Lower lobe of right lung (tissue), 2 donors: ENCODE results near the gene UCN. TPM values are rescaled to one million over a fixed set of nuclear protein-coding genes. Genes with fewer than 3 reads are reported as not detected.

Experiments
- ATAC-seq, 2 donors: fragments of 200-7000 bp; cut with Tn5 transposase; one replicate each; pipeline ENCODE4 v1.9.1; 2020 to 2022; ENCODE audit warnings: mild to moderate bottlenecking in 2 of 2, moderate library complexity in 2 of 2
- DNase-seq: peaks from one replicate; pipeline ENCODE4 v3.0.0-alpha.2; 2020
- H3K27ac ChIP-seq: fragments of 200-600 bp; one replicate; pipeline ENCODE4 v1.8.0; 2022
- H3K27me3 ChIP-seq: fragments of 200-600 bp; one replicate; pipeline ENCODE4 v1.8.0; 2022; ENCODE audit warnings: low read depth
- H3K36me3 ChIP-seq: fragments of 200-600 bp; one replicate; pipeline ENCODE4 v1.8.0; 2022; ENCODE audit warnings: mild to moderate bottlenecking
- H3K4me1 ChIP-seq: fragments of 200-600 bp; one replicate; pipeline ENCODE4 v1.8.0; 2022
- H3K4me3 ChIP-seq: fragments of 200-600 bp; one replicate; pipeline ENCODE4 v1.8.0; 2022; ENCODE audit warnings: mild to moderate bottlenecking
- H3K9me3 ChIP-seq: fragments of 200-600 bp; one replicate; pipeline ENCODE4 v1.8.0; 2022
- intact Hi-C: fragments of 100-400 bp; cut with DNase I; formaldehyde crosslinking; loops from one replicate; pipeline ENCODE4 v1.11.0; 2022
- total RNA-seq: library from RNA; stranded (reverse); fragmentation: NEBNext Ultra II Directional; extraction: Animal tissue kit (Norgen Biotek cat#: 25700); gene quantifications from one replicate; pipeline ENCODE4 v1.2.1, GENCODE V29; 2021
- TF ChIP-seq, protein P1 (sequence below): fragments of 200-600 bp; IDR thresholded peaks from one replicate; pipeline ENCODE4 v1.8.0; 2022; ENCODE audit warnings: antibody characterized with exemption, mild to moderate bottlenecking
- donor health status: DM: no; HTN: yes; CAD: no; lungs with severe emphysema.

The UCN gene
- total RNA-seq, 1 donor from 2014 or later: 4.0 TPM

DNA sequence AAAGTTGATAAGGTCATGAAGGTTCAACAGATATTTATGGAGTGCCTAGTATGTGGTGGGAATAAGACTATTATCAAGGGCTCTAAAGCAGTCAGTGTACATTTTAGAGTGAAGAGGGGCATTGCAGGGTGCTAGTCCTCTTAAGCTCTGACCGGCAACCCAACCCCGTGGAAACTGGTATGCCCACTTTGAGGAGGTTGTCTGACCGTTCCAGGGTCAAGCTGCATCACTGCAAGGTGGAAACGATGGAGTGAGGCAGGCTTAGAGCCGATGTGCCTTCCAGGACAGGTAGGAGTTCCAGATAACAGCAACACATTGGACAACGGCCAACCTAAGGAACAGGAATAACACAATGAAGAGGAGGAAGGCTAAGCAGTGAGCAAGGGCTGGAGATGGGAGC is 1.4 kb upstream of the UCN start:
- intact Hi-C loops: no loop called here
- Histone ChIP-seq H3K27ac (no peak overlapping the region), H3K4me3 (no peak overlapping the region), H3K9me3 (no peaks in the 10 kb centered on the region), H3K27me3 (peaks cover 41% of the 10 kb centered on the region), H3K36me3 (peaks cover 23% of the 10 kb centered on the region), H3K4me1 (peaks cover 14% of the 10 kb centered on the region)
- ATAC-seq (no peak), DNase-seq (no peak)
- TF ChIP-seq, protein P1, sequence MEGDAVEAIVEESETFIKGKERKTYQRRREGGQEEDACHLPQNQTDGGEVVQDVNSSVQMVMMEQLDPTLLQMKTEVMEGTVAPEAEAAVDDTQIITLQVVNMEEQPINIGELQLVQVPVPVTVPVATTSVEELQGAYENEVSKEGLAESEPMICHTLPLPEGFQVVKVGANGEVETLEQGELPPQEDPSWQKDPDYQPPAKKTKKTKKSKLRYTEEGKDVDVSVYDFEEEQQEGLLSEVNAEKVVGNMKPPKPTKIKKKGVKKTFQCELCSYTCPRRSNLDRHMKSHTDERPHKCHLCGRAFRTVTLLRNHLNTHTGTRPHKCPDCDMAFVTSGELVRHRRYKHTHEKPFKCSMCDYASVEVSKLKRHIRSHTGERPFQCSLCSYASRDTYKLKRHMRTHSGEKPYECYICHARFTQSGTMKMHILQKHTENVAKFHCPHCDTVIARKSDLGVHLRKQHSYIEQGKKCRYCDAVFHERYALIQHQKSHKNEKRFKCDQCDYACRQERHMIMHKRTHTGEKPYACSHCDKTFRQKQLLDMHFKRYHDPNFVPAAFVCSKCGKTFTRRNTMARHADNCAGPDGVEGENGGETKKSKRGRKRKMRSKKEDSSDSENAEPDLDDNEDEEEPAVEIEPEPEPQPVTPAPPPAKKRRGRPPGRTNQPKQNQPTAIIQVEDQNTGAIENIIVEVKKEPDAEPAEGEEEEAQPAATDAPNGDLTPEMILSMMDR: no peak

DNA sequence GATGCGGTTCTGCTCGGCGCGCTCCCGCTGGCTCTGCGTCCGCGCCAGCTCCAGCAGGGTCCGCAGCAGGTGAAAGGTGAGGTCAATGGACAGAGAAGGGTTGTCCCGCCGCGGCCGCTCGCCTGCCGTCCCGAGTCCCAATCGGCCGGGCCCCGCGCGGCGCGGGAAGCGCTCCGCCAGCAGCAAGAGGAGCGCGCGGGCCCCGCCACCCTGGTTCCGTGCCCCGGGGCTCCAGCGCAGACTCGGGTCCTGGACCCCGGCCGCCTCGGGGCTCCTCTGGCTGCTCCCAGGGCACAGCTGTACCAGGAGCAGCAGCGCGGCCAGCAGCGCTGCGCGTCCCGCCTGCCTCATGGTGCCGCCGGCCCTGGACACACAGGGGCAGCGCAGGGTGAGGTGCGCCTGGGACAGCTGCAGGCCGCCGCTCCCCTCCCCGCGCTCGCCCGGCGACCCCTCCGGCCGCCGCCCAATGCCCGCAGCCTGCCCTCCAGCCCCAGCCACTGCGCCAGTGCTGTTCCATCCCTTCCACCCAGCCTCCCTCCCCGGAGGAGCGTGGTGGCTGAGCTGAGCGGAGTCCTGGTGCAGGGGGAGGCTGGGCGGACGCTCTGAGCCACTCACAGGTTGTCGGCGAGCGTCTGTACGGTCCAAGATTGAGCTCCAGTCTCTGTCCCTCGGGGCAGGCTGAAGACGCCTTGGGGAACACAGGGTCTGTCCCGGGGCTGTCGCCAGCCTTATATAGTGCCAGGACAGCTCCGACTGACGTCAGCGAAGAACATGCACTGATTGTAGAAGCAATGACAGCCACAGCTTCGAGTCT is 493 bp downstream of the UCN start:
- no peak for DNase-seq
- no peak overlapping the region for H3K27ac ChIP-seq

DNA sequence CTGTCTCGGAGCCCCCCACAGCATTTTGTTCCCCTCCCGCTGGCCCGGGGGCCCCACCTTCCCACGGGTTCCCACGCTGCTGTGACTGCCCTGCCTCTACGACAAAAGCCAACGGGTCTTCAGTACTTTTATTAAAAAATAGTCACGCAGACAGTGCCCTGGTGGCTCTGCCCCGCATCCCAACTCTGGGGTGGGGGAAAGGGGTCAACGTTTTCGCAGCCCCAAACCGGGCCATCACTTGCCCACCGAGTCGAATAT is 1.0 kb downstream of the UCN start:
- Histone ChIP-seq H3K9me3 (no peaks in the 10 kb centered on the region), H3K27ac (no peak overlapping the region), H3K4me3 (no peak overlapping the region), H3K27me3 (peaks cover 42% of the 10 kb centered on the region), H3K36me3 (peaks cover 21% of the 10 kb centered on the region), H3K4me1 (peaks cover 19% of the 10 kb centered on the region)
- no peak for ATAC-seq
- TF ChIP-seq, protein P1: no peak
- no peak for DNase-seq
- intact Hi-C loops: no loop called here

More for the DNA sequence above, 493 bp downstream of the UCN start:
- intact Hi-C loops: no loop called here
- Histone ChIP-seq H3K9me3 (no peaks in the 10 kb centered on the region), H3K27me3 (peaks cover 42% of the 10 kb centered on the region), H3K4me3 (no peak overlapping the region), H3K36me3 (peaks cover 23% of the 10 kb centered on the region), H3K4me1 (peaks cover 19% of the 10 kb centered on the region)
- TF ChIP-seq, protein P1: no peak
- ATAC-seq: peak; percentile 4 to 5

DNA sequence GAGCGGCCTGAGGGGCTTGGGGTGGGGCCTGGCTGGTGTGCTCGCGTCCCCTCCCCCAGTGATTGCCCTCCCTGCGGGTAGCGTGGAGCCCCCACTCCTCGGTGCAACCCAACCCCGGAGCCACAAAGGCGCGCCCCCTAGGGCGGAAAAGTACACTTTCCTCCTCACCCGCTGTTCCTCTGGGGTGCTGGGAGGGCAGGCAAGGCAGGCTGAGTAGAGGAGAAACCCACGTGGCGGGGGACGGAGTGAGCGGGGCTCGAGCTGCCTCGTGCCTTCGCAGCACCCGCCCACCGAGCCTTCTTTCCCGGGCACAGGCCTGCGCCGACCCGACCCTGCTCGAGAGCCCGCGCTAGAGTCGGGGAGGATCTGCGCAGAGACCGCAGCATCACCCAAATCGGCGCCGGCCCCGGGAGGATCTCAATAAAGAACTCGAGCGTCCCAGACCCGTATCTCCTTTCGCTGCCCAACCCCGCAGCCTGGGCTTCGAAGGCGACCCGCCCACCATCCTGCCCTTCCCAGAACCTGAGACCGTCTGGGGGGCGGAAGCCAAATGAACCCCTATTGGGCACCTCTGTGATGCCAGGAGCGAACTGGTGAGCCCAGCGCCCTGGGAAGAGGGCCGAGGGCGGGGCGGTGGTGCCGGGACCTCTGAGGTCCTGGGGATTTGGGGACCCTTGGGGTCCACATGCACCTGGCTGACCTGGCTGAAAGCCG is 1.5 kb downstream of the UCN start:
- ATAC-seq: peak; percentile 10 to 13
- TF ChIP-seq, protein P1: no peak
- intact Hi-C loops: no loop called here
- DNase-seq: peak; percentile 49
- H3K27me3 ChIP-seq: peaks cover 42% of the 10 kb centered on the region
- H3K27ac ChIP-seq: no peak overlapping the region
- peaks cover 19% of the 10 kb centered on the region for H3K4me1 ChIP-seq
- H3K9me3 ChIP-seq: no peaks in the 10 kb centered on the region
- peak overlapping the region; percentile 23 for H3K4me3 ChIP-seq
- H3K36me3 ChIP-seq: peaks cover 16% of the 10 kb centered on the region

DNA sequence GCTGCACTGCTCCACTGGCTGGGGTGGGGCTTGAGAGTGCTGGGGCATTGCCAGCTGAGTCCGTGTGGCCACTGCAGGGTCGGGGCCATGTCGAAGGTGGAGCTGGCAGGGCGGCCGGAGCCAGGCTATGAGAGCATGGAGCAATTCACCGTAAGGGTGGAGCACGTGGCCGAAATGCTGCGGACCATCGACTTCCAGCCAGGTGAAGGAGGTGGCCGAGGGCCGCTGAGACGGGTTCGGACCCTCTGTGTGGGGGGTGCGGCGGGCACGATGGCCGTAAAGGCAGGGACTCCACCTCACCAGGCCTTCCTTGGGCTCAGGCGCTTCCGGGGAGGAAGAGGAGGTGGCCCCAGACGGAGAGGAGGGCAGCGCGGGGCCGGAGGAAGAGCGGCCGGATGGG is 2.1 kb downstream of the UCN start:
- Histone ChIP-seq H3K27me3 (peaks cover 42% of the 10 kb centered on the region), H3K36me3 (peaks cover 10% of the 10 kb centered on the region), H3K4me1 (peaks cover 19% of the 10 kb centered on the region), H3K4me3 (peak overlapping the region; percentile 23), H3K27ac (no peak overlapping the region), H3K9me3 (no peaks in the 10 kb centered on the region)
- ATAC-seq (peak in 1 of 2 donors; percentile 3), DNase-seq (no peak)
- TF ChIP-seq, protein P1: no peak
- intact Hi-C loops: no loop called here
